Right lobe of liver (tissue), 6 donors: Measurements from ENCODE around the gene PRPF6. TPM values are rescaled to one million over a fixed set of nuclear protein-coding genes. Genes with fewer than 3 reads are reported as not detected.

ENCODE experiments used
- ATAC-seq, 4 donors: fragments of 200-7000 bp; cut with Tn5 transposase; one replicate each; pipeline ENCODE4 v1.9.1; 2020; ENCODE audit warnings: mild to moderate bottlenecking in 4 of 4, moderate library complexity in 4 of 4
- DNase-seq, 3 donors: peaks; one replicate each; pipeline ENCODE4 v3.0.0-alpha.2; 2020
- H3K27ac ChIP-seq, 3 donors: fragments of 200-600 bp; one replicate each; pipeline ENCODE4 v1.8.0; 2022
- H3K27me3 ChIP-seq, 2 donors: fragments of 200-600 bp; one replicate each; pipeline ENCODE4 v1.8.0; 2022
- H3K36me3 ChIP-seq, 4 donors: fragments of 200-600 bp; sonication (generic) in 1 of 4; one replicate each; pipeline versions ENCODE4 v1.5.1 to v1.8.0; 2017 to 2022; ENCODE audit warnings: control low read depth in 1 of 4
- H3K4me1 ChIP-seq, 4 donors: fragments of 200-600 bp; sonication (generic) in 1 of 4; one replicate each; pipeline versions ENCODE4 v1.5.1 to v1.8.0; 2017 to 2022; ENCODE audit warnings: control low read depth in 1 of 4
- H3K4me3 ChIP-seq, 3 donors: fragments of 200-600 bp; one replicate each; pipeline ENCODE4 v1.8.0; 2022
- H3K9me3 ChIP-seq, 4 donors: fragments of 200-600 bp; sonication (generic) in 1 of 4; one replicate each; pipeline versions ENCODE4 v1.5.1 to v1.8.0; 2017 to 2022; ENCODE audit warnings: control low read depth in 1 of 4
- CTCF ChIP-seq, 4 donors: fragments of 200-600 bp in 3 of 4; fragments of 450-650 bp in 1 of 4; IDR thresholded peaks; one replicate each; pipeline versions ENCODE4 v1.5.1 to v1.8.0; 2016 to 2022; ENCODE audit warnings: antibody characterized with exemption in 4 of 4, mild to moderate bottlenecking in 2 of 4
- POLR2A ChIP-seq: fragments of 450-650 bp; IDR thresholded peaks from one replicate; pipeline ENCODE4 v1.6.1; 2017; ENCODE audit warnings: antibody characterized with exemption, mild to moderate bottlenecking
- WGBS: methylation state at CpG from one replicate; pipeline ENCODE4 v1.1.6; 2018; ENCODE audit warnings: low coverage, low lambda C conversion rate; ENCODE audit not compliant: insufficient coverage; ENCODE audit errors: missing lambda C conversion rate; 5-methylcytosine and 5-hydroxymethylcytosine counted together
- intact Hi-C, 2 donors: fragments of 100-400 bp; cut with DNase I; formaldehyde crosslinking; loops; one replicate each; pipeline versions ENCODE4 v1.11.2 to v1.14.1; 2022
- total RNA-seq, 6 experiments: library from RNA; depleted of rRNA in 2 of 6; stranded (reverse); fragments of >200 nt in 2 of 6; fragmentation: NEBNext Ultra II Directional in 3 of 6; extraction: Animal tissue kit (Norgen Biotek cat#: 25700) in 3 of 6; gene quantifications; one replicate each; pipeline versions ENCODE4 v1.1.0 to v1.2.4, GENCODE V29; 2016 to 2023
- donor health status: DM: no; HTN: yes; CAD: no.
- donor health status: DM: no; HTN: no; CAD: no.
- donor health status: DM: no; HTN: no; CAD: no.
- donor health status: DM: no; HTN: yes; CAD: no.
- donor health status: DM: no; HTN: yes; CAD: no.

Gene PRPF6
- total RNA-seq, 6 experiments from 2014 or later = 21.7 to 28.9 (median 24.4) TPM

- TF ChIP-seq CTCF (IDR thresholded peaks at IDR 0.05) = no peak
- TF ChIP-seq POLR2A = no peak
- no peak for ATAC-seq
These were observed 92.7 kb downstream of the PRPF6 start for GRCh38 chr20:64073476-64074183.

GRCh38 chr20:64074184-64074789 is 93.4 kb downstream of the PRPF6 start:
- ATAC-seq (no peak), DNase-seq (no peak)
- intact Hi-C loops = no loop called here
- TF ChIP-seq POLR2A (no peak), CTCF (IDR thresholded peaks at IDR 0.05) (no peak)
- Histone ChIP-seq H3K27me3 (no peaks in the 10 kb centered on the region), H3K36me3 (peaks cover 0 to 16% (median 0%) of the 10 kb centered on the region in 4 donors), H3K9me3 (no peaks in the 10 kb centered on the region), H3K27ac (no peak overlapping the region), H3K4me1 (peaks cover 0 to 4% (median 0%) of the 10 kb centered on the region in 4 donors), H3K4me3 (no peak overlapping the region)
- 97% methylated on average over 6 of the region's 28 CpGs for WGBS

More at GRCh38 chr20:64073476-64074183, 92.7 kb downstream of the PRPF6 start:
- H3K27me3 ChIP-seq = no peaks in the 10 kb centered on the region
- no peak overlapping the region for H3K4me3 ChIP-seq
- intact Hi-C loops = no loop called here
- H3K27ac ChIP-seq = no peak overlapping the region
- no peaks in the 10 kb centered on the region for H3K4me1 ChIP-seq
- DNase-seq = no peak
- 100% methylated on average over 1 of the region's 37 CpGs for whole genome bisulfite sequencing
- peaks cover 0 to 16% (median 0%) of the 10 kb centered on the region in 4 donors for H3K36me3 ChIP-seq
- H3K9me3 ChIP-seq = no peaks in the 10 kb centered on the region

GRCh38 chr20:64074963-64075362 is 94.0 kb downstream of the PRPF6 start:
- Histone ChIP-seq H3K9me3 (no peaks in the 10 kb centered on the region), H3K4me3 (no peak overlapping the region), H3K27ac (no peak overlapping the region), H3K27me3 (no peaks in the 10 kb centered on the region), H3K36me3 (peaks cover 0 to 16% (median 0%) of the 10 kb centered on the region in 4 donors), H3K4me1 (peaks cover 0 to 6% (median 0%) of the 10 kb centered on the region in 4 donors)
- ATAC-seq = no peak
- TF ChIP-seq CTCF (IDR thresholded peaks at IDR 0.05) (no peak), POLR2A (no peak)
- intact Hi-C loops = no loop called here
- no peak for DNase-seq
- WGBS = no CpG with 5 or more reads among the region's 8 CpGs

- intact Hi-C loops = no loop called here
- DNase-seq = no peak
- Histone ChIP-seq H3K36me3 (peaks cover 0 to 13% (median 0%) of the 10 kb centered on the region in 4 donors), H3K9me3 (no peaks in the 10 kb centered on the region), H3K27me3 (no peaks in the 10 kb centered on the region), H3K27ac (no peak overlapping the region), H3K4me3 (no peak overlapping the region), H3K4me1 (peaks cover 0 to 6% (median 0%) of the 10 kb centered on the region in 4 donors)
- ATAC-seq = no peak
- TF ChIP-seq CTCF (IDR thresholded peaks at IDR 0.05) (no peak), POLR2A (no peak)
- WGBS = 96% methylated on average over 7 of the region's 12 CpGs
These were observed 94.6 kb downstream of the PRPF6 start for GRCh38 chr20:64075556-64075955.
